B cell (primary cell): Measurements from ENCODE around the gene PSORS1C1.
"Not testable (repeated sequence)": the region's sequence is repeated elsewhere in the genome, so short reads cannot be mapped to it uniquely, and the experiment has no call there.

Experiments
- EZH2 ChIP-seq: IDR thresholded peaks from 2 replicates; pipeline ENCODE4 v1.6.1; 2012; ENCODE audit warnings: borderline replicate concordance, low read depth, mild to moderate bottlenecking, moderate library complexity, low read length; ENCODE audit not compliant: insufficient read depth, poor library complexity, severe bottlenecking
- TF ChIP-seq, protein P1 (sequence below): fragments of 200-600 bp; IDR thresholded peaks from one replicate; pipeline ENCODE4 v1.8.0; 2022; ENCODE audit warnings: antibody characterized with exemption, mild to moderate bottlenecking

DNA sequence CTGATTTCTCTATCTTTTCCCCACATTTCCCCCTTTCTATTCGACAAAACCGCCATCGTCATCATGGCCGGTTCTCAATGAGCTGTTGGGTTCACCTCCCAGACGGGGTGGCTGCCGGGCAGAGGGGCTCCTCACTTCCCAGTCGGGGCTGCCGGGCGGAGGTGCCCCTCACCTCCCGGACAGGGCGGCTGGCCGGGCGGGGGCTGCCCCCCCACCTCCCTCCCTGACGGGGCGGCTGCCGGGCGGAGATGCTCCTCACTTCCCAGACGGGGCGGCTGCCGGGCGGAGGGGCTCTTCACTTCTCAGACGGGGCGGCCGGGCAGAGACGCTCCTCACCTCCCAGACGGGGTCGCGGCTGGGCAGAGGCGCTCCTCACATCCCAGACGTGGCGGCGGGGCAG is 47.6 kb upstream of the PSORS1C1 start:
- TF ChIP-seq, protein P1, sequence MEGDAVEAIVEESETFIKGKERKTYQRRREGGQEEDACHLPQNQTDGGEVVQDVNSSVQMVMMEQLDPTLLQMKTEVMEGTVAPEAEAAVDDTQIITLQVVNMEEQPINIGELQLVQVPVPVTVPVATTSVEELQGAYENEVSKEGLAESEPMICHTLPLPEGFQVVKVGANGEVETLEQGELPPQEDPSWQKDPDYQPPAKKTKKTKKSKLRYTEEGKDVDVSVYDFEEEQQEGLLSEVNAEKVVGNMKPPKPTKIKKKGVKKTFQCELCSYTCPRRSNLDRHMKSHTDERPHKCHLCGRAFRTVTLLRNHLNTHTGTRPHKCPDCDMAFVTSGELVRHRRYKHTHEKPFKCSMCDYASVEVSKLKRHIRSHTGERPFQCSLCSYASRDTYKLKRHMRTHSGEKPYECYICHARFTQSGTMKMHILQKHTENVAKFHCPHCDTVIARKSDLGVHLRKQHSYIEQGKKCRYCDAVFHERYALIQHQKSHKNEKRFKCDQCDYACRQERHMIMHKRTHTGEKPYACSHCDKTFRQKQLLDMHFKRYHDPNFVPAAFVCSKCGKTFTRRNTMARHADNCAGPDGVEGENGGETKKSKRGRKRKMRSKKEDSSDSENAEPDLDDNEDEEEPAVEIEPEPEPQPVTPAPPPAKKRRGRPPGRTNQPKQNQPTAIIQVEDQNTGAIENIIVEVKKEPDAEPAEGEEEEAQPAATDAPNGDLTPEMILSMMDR: not testable (repeated sequence)
- not testable (repeated sequence) for TF ChIP-seq EZH2
